Sigmoid colon (tissue), 4 donors: ENCODE measurements around the gene GOLPH3.

Experiments used
- EP300 ChIP-seq, 4 donors: sonication (generic); formaldehyde crosslinking; IDR thresholded peaks; one replicate each; pipeline ENCODE4 v1.6.1; 2017; ENCODE audit warnings: antibody characterized with exemption in 4 of 4
- TF ChIP-seq, protein P1 (sequence below), 4 experiments: fragments of 450-650 bp in 3 of 4; fragments of 200-600 bp in 1 of 4; IDR thresholded peaks; one replicate each; pipeline ENCODE4 v1.5.1; 2016 to 2019; ENCODE audit warnings: antibody characterized with exemption in 4 of 4, mild to moderate bottlenecking in 3 of 4, moderate library complexity in 2 of 4

GRCh38 chr5:32136342-32136741 lies 37.8 kb downstream of the GOLPH3 start:
- TF ChIP-seq, protein P1, sequence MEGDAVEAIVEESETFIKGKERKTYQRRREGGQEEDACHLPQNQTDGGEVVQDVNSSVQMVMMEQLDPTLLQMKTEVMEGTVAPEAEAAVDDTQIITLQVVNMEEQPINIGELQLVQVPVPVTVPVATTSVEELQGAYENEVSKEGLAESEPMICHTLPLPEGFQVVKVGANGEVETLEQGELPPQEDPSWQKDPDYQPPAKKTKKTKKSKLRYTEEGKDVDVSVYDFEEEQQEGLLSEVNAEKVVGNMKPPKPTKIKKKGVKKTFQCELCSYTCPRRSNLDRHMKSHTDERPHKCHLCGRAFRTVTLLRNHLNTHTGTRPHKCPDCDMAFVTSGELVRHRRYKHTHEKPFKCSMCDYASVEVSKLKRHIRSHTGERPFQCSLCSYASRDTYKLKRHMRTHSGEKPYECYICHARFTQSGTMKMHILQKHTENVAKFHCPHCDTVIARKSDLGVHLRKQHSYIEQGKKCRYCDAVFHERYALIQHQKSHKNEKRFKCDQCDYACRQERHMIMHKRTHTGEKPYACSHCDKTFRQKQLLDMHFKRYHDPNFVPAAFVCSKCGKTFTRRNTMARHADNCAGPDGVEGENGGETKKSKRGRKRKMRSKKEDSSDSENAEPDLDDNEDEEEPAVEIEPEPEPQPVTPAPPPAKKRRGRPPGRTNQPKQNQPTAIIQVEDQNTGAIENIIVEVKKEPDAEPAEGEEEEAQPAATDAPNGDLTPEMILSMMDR (IDR thresholded peaks at IDR 0.05), result no peak
- no peak for TF ChIP-seq EP300 (IDR thresholded peaks at IDR 0.05)
